Breast epithelium (tissue), 4 donors: ENCODE data around the gene FCHSD2. TPM values are rescaled to one million over a fixed set of nuclear protein-coding genes. Genes with fewer than 3 reads are reported as not detected.
A peak's percentile ranks its signal among the peaks of the same experiment; 100 is the strongest.
"Not testable (repeated sequence)": the region's sequence is repeated elsewhere in the genome, so short reads cannot be mapped to it uniquely, and the experiment has no call there.

Experiments
- DNase-seq, 2 donors: peaks; one replicate each; pipeline ENCODE4 v3.0.0-alpha.2; 2019; ENCODE audit warnings: low spot score in 2 of 2
- H3K27ac ChIP-seq, 2 donors: fragments of 200-600 bp; sonication (generic) in 1 of 2; one replicate each; pipeline ENCODE4 v1.5.1; 2016 to 2019; ENCODE audit warnings: mild to moderate bottlenecking in 1 of 2
- H3K27me3 ChIP-seq, 2 donors: fragments of 200-600 bp; sonication (generic) in 1 of 2; one replicate each; pipeline versions ENCODE4 v1.5.1 to v1.6.0; 2017 to 2019; ENCODE audit warnings: control low read depth in 1 of 2, mild to moderate bottlenecking in 1 of 2
- H3K36me3 ChIP-seq: fragments of 200-600 bp; one replicate; pipeline ENCODE4 v1.5.1; 2019
- H3K4me1 ChIP-seq, 2 donors: fragments of 200-600 bp; sonication (generic); one replicate each; pipeline ENCODE4 v1.5.1; 2016 to 2019; ENCODE audit warnings: control low read depth in 1 of 2
- H3K4me3 ChIP-seq, 3 donors: fragments of 200-600 bp; sonication (generic); 1 replicate in 2 of 3; 2 replicates in 1 of 3; pipeline ENCODE4 v1.5.1; 2016 to 2019; ENCODE audit warnings: mild to moderate bottlenecking in 3 of 3, moderate library complexity in 2 of 3
- H3K9me3 ChIP-seq, 2 donors: fragments of 200-600 bp; sonication (generic) in 1 of 2; one replicate each; pipeline ENCODE4 v1.5.1; 2016 to 2019; ENCODE audit warnings: control low read depth in 1 of 2
- CTCF ChIP-seq, 3 donors: fragments of 450-650 bp; IDR thresholded peaks; one replicate each; pipeline ENCODE4 v1.5.1; 2016 to 2017; ENCODE audit warnings: antibody characterized with exemption in 3 of 3, mild to moderate bottlenecking in 3 of 3, moderate library complexity in 3 of 3
- POLR2A ChIP-seq: fragments of 450-650 bp; IDR thresholded peaks from one replicate; pipeline ENCODE4 v1.6.1; 2016; ENCODE audit warnings: antibody characterized with exemption, mild to moderate bottlenecking, moderate library complexity
- POLR2AphosphoS5 ChIP-seq, 3 donors: sonication (generic); formaldehyde crosslinking; IDR thresholded peaks; one replicate each; pipeline ENCODE4 v1.6.1; 2017; ENCODE audit warnings: antibody characterized with exemption in 3 of 3
- intact Hi-C: fragments of 100-400 bp; cut with DNase I; formaldehyde crosslinking; loops from one replicate; pipeline ENCODE4 v1.15.1; 2023; ENCODE audit warnings: low total_unique reads
- total RNA-seq, 3 donors: library from RNA; depleted of rRNA; stranded (reverse); fragments of >200 nt; gene quantifications; one replicate each; pipeline ENCODE4 v1.1.0, GENCODE V29; 2016

The FCHSD2 gene
- total RNA-seq, 3 donors from 2014 or later: 15.5 to 23.4 (median 19.0) TPM

- no peak for TF ChIP-seq POLR2A
- TF ChIP-seq POLR2AphosphoS5 (IDR thresholded peaks at IDR 0.05): no peak
- TF ChIP-seq CTCF (IDR thresholded peaks at IDR 0.05): no peak
- intact Hi-C loops: loop anchor here (5.0 kb wide), 1 partner anchor 313 kb away; the partner anchor contains the start of gene FCHSD2
- Histone ChIP-seq H3K4me3 (no peak overlapping the region), H3K9me3 (no peaks in the 10 kb centered on the region), H3K4me1 (peaks cover 0 to 4% of the 10 kb centered on the region in 2 donors), H3K27ac (no peak overlapping the region), H3K36me3 (no peaks in the 10 kb centered on the region), H3K27me3 (no peaks in the 10 kb centered on the region)
- DNase-seq: no peak
These were observed 312.9 kb downstream of the FCHSD2 start for GRCh38 chr11:72829178-72829577.

- Histone ChIP-seq H3K4me1 (peaks cover 0 to 4% of the 10 kb centered on the region in 2 donors), H3K4me3 (no peak overlapping the region), H3K27me3 (no peaks in the 10 kb centered on the region), H3K36me3 (no peaks in the 10 kb centered on the region), H3K9me3 (no peaks in the 10 kb centered on the region), H3K27ac (peak overlapping the region in 1 of 2 donors; percentile 52)
- TF ChIP-seq POLR2AphosphoS5 (IDR thresholded peaks at IDR 0.05): no peak
- no peak for TF ChIP-seq POLR2A
- TF ChIP-seq CTCF (IDR thresholded peaks at IDR 0.05): no peak
- intact Hi-C loops: loop anchor here (5.0 kb wide), 1 partner anchor 314 kb away; the partner anchor contains the start of gene FCHSD2
- DNase-seq: no peak
These were observed 313.4 kb downstream of the FCHSD2 start for GRCh38 chr11:72828692-72829101.

GRCh38 chr11:72828081-72828567, 314.0 kb downstream of the FCHSD2 start:
- no peaks in the 10 kb centered on the region for H3K27me3 ChIP-seq
- intact Hi-C loops: loop anchor here (5.0 kb wide), 1 partner anchor 314 kb away; the partner anchor contains the start of gene FCHSD2
- no peaks in the 10 kb centered on the region for H3K36me3 ChIP-seq
- peaks cover 0 to 4% of the 10 kb centered on the region in 2 donors for H3K4me1 ChIP-seq
- no peak for DNase-seq
- H3K9me3 ChIP-seq: no peaks in the 10 kb centered on the region
- no peak overlapping the region for H3K4me3 ChIP-seq
- peak overlapping the region in 1 of 2 donors; percentile 52 for H3K27ac ChIP-seq
- no peak for TF ChIP-seq CTCF (IDR thresholded peaks at IDR 0.05)
- TF ChIP-seq POLR2AphosphoS5 (IDR thresholded peaks at IDR 0.05): no peak
- no peak for TF ChIP-seq POLR2A

GRCh38 chr11:72827656-72828055, 314.5 kb downstream of the FCHSD2 start:
- not testable (repeated sequence) for H3K4me3 ChIP-seq, H3K9me3 ChIP-seq, DNase-seq, H3K4me1 ChIP-seq, H3K36me3 ChIP-seq, H3K27me3 ChIP-seq
- H3K27ac ChIP-seq: peak overlapping the region in 1 of 2 donors; percentile 52
- intact Hi-C loops: loop anchor here (5.0 kb wide), 1 partner anchor 315 kb away; the partner anchor contains the start of gene FCHSD2

- Histone ChIP-seq H3K9me3 (no peaks in the 10 kb centered on the region), H3K27me3 (no peaks in the 10 kb centered on the region), H3K4me3 (no peak overlapping the region), H3K36me3 (no peaks in the 10 kb centered on the region), H3K4me1 (peaks cover 1 to 4% of the 10 kb centered on the region in 2 donors), H3K27ac (peak overlapping the region in 1 of 2 donors; percentile 52)
- DNase-seq: no peak
- intact Hi-C loops: loop anchor here (5.0 kb wide), 1 partner anchor 315 kb away; the partner anchor contains the start of gene FCHSD2
- TF ChIP-seq CTCF (IDR thresholded peaks at IDR 0.05): no peak
- no peak for TF ChIP-seq POLR2AphosphoS5 (IDR thresholded peaks at IDR 0.05)
- no peak for TF ChIP-seq POLR2A
These were observed 315.1 kb downstream of the FCHSD2 start for GRCh38 chr11:72826942-72827480.
